ENCODE data around the gene RAD23A.
A peak's percentile ranks its signal among the peaks of the same experiment; 100 is the strongest.
"Not testable (repeated sequence)": the region's sequence is repeated elsewhere in the genome, so short reads cannot be mapped to it uniquely, and the experiment has no call there.

RAD23A gene

DNA sequence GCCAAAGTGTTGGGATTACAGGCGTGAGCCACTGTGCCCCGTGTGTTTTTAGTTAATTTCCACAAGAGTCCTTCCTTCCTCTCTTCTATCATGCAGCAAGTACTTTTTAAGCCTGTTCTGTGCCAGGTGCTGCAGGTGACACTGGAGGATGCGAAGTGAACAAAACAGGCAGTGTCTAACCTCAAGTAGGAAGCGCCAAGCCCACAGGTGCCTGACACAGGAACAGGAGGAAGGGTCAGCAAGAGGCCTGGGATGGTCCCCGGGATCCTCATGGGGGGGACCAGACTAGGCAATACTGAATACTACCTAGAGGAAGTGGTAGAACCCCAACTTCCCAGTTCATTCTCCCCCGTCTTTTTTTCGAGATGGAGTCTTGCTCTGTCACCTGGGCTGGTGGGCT, 9.1 kb upstream of the RAD23A start:
- DNase-seq: no peak

DNA sequence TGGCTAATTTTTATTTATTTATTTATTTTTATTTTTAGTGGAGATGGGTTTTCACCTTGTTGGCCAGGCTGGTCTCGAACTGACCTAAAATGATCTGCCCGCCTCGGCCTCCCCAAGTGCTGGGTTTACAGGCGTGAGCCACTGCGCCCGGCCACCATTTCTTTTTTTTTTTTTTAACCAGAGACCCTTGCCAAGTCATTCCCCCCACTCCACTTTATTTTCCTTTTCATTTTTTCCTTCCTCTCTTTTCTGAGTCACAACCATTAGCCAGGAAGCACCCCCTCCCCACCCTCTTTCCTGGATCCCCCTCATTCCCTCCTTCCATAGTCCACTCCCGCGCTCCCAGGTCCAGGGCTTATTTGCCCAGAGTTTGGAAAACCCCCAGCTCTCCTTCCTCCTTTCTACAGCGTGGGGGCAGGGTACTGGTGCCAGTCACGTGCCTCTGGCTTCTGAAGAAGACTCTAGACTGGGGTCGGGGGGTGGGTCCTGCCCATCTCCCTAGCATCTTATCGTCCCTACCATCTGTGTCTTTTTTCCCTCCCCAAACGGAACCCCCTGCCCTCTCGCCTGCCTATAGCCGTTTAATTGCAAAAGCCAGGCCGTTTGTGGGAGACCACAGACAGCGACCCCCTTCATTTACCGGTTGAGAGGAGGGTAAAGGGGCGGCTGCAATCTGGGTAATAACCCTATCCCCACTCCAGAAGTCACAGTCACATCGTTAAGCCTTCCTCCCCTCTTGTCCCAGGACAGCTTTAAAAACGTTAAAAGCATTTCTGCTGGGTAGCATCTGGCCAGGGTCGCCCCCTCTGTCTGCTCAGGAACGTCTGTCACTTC, 8.4 kb upstream of the RAD23A start:
- DNase-seq: no peak

DNA sequence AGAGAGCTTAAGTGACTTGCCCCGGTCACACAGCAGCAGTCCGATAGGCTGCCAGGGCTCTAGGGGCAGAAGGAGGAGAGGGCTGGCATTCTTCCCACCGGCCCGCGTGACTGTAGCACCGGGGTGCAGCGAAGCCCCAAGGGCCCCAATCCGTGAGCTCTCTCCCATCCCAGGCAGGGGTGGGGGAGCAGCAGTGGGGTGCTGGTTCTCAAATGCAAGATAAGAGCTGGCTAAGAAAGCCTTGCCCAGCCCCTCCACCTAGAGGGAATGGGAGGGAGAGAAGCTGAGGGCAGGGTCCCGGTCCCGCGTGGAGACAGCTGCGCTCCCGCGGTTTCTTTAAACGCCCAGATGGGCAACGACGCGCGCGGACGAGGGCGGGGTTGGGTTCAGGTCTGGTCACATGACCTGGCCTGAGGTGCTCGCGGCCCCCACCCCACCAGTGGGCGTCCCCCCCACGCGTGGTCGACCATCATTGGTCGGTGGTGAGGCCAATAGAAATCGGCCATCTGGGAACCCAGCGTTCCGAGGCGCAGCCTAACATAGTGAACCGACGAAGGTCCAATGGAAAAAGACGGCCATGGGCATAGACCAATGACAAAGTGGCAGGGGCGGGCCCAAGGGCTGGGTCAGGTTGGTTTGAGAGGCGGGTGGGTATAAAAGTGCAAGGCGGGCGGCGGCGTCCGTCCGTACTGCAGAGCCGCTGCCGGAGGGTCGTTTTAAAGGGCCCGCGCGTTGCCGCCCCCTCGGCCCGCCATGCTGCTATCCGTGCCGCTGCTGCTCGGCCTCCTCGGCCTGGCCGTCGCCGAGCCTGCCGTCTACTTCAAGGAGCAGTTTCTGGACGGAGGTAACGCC, 7.5 kb upstream of the RAD23A start, which contains the start of gene CALR:
TSS of gene CALR (plus strand) at position 683 of the 852 bp plus-strand sequence. CDS start at position 754, 71 bp downstream.
- peak; percentile 91 for DNase-seq

DNA sequence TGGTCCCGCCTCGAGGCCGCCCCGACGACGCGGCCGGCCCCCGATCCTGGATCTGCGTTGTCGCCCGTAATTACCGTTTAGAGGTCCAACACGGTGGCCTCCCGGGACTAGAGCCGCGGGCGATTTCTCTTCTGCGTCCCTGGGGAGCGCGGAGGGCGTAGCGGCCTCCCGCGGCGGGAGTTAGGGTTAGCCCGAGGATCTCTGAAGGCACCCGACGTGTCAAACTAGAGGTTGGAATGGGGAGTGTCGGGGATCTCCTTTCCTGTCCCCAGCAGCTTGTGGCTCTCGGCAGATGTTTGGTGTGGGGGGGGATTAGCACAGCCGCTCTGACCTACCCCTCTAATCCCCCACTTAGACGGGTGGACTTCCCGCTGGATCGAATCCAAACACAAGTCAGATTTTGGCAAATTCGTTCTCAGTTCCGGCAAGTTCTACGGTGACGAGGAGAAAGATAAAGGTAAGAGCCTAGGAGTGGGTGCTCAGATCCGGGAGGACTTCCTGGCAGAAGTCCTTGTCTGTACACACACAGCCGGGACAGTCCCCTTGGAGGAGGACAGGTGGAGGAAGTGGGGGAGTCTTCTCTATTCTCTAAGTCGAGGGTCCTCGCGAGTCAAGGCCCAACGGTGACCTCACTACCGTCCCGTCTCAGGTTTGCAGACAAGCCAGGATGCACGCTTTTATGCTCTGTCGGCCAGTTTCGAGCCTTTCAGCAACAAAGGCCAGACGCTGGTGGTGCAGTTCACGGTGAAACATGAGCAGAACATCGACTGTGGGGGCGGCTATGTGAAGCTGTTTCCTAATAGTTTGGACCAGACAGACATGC, 6.7 kb upstream of the RAD23A start:
- DNase-seq: no peak

DNA sequence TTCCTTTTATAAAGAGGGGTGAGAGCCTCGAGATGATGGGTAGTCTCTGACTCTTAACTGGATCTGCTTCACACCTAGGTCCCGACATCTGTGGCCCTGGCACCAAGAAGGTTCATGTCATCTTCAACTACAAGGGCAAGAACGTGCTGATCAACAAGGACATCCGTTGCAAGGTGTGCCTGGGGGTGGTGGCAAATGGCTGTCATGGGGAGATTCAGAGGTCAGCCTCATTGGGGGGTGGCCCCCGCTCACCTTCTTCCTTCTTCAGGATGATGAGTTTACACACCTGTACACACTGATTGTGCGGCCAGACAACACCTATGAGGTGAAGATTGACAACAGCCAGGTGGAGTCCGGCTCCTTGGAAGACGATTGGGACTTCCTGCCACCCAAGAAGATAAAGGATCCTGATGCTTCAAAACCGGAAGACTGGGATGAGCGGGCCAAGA, 5.7 kb upstream of the RAD23A start:
- DNase-seq: no peak

DNA sequence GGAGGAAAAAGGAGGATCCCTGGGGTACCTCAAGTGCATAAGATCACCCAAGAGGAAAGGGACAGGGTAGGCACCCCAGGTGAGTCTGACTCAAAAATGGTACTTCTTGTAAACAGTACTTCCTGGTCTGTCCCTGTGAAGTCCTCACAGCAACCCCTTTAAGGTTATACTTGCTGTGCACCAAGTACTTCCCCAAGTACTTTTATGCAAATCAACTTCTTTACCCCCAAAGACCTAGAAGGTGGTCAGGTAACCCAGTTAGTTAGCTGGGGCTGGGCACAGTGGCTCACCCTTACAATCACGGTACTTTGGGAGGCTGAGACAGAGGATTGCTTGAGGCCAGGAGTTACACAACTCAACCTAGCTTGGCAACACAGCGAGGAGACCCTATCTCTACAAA, 4.8 kb upstream of the RAD23A start:
- no peak for DNase-seq

DNA sequence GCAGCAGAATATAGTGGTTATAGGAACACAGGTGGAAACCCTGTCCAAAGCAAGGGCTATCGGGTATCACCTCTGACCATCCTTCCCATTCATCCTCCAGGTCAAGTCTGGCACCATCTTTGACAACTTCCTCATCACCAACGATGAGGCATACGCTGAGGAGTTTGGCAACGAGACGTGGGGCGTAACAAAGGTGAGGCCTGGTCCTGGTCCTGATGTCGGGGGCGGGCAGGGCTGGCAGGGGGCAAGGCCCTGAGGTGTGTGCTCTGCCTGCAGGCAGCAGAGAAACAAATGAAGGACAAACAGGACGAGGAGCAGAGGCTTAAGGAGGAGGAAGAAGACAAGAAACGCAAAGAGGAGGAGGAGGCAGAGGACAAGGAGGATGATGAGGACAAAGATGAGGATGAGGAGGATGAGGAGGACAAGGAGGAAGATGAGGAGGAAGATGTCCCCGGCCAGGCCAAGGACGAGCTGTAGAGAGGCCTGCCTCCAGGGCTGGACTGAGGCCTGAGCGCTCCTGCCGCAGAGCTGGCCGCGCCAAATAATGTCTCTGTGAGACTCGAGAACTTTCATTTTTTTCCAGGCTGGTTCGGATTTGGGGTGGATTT, 2.1 kb upstream of the RAD23A start:
- DNase-seq: no peak

DNA sequence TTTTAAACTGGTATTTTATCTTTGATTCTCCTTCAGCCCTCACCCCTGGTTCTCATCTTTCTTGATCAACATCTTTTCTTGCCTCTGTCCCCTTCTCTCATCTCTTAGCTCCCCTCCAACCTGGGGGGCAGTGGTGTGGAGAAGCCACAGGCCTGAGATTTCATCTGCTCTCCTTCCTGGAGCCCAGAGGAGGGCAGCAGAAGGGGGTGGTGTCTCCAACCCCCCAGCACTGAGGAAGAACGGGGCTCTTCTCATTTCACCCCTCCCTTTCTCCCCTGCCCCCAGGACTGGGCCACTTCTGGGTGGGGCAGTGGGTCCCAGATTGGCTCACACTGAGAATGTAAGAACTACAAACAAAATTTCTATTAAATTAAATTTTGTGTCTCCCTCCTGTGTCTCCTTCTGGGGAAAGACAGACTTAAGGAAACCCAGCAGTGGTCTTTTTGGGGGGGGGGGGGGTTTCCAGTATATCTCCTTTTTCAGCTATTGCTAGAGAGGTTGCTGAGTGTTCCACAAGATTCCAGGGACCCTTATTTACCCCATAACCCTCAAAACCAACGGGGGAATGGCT, 1.5 kb upstream of the RAD23A start:
- no peak for DNase-seq

DNA sequence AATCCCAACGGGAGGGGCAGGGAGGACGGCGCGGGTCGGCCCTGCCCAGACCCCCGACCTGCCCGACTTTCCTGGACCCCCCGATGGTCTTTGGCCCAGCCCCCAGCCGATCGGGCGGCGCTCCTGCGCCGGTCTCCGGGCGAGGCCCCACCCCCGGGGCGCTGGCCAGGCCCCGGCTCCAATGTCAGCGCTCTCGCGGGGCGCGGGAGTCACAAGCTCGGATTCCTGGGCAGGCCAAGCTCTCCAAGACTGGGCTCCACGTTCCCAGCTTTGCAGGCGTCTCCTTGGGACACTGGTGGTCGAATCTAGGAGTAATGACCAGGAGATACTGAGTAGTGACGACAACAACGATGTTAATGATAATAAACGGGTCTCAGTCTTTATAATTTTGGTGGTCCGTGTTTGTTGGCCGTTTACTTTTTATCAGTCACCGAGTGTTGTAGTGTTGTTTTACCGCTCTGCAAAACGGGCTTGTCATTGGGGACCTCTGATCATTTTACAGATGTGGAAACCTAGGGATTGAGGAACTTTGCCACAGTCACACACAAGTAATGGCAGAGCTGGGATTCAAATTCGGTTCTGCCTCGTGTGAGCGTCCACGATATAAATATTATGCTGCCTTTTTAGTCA, 545 bp downstream of the RAD23A start:
- DNase-seq: peak; percentile 56

DNA sequence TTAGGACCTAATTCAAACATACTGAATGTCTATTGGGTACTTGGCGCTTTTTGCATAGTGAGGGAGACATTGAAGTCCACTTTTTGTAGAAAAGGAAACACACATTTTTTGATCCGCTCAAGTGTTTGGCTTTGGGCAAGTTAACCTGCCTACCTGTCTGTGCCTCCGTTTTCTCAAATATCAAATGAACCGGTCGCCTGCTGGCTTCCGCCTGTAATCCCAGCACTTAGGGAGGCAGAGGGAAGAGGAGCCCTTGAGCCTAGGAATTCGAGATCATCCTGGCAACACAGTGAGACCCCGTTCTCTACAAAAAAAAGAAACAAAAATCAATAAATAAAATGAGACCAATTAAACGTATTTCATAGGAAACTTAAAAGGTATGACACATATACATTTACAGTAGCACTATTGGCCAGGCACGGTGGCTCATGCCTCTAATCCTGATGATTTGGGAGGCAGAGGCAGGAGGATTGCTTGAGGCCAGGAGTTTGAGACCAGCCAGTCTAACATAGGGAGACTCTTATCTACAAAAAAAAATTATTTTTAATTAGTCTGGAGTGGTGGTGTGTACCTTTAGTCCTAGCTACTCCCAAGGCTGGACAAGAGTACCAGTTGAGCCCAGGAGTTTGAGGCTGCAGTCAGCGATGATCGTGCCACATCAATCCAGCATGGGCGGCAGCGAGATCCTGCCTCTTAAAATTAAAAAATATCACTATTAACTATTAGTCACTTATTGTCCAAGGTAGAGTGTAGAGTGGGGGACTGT, 1.3 kb downstream of the RAD23A start:
- DNase-seq: no peak

DNA sequence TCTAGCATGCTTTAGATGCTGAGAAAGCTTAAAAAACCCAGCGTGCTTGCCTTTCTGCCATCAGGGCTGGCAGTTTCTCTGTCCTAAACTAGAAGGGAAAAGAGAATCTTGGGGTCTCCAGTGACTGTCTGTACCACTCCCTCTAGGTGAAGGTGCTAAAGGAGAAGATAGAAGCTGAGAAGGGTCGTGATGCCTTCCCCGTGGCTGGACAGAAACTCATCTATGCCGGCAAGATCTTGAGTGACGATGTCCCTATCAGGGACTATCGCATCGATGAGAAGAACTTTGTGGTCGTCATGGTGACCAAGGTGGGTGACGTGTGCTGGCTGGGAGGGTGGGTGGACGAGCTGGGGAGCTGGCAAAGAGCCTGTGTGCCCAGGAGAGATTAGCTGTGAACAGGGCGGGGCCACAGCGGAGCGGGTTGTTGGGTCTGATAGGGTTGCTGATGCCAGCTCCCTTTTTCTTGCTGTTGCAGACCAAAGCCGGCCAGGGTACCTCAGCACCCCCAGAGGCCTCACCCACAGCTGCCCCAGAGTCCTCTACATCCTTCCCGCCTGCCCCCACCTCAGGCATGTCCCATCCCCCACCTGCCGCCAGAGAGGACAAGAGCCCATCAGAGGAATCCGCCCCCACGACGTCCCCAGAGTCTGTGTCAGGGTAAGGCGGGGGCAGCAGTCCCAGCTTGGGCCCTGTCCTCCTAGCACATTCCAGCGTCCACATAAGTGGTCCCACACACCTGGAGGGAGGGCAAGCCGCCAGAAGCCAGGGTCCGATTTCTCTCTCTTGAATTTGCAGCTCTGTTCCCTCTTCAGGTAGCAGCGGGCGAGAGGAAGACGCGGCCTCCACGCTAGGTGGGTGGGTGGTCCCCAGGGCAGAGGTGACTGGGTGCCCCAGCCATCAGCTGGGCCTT, 2.3 kb downstream of the RAD23A start:
- no peak for DNase-seq

DNA sequence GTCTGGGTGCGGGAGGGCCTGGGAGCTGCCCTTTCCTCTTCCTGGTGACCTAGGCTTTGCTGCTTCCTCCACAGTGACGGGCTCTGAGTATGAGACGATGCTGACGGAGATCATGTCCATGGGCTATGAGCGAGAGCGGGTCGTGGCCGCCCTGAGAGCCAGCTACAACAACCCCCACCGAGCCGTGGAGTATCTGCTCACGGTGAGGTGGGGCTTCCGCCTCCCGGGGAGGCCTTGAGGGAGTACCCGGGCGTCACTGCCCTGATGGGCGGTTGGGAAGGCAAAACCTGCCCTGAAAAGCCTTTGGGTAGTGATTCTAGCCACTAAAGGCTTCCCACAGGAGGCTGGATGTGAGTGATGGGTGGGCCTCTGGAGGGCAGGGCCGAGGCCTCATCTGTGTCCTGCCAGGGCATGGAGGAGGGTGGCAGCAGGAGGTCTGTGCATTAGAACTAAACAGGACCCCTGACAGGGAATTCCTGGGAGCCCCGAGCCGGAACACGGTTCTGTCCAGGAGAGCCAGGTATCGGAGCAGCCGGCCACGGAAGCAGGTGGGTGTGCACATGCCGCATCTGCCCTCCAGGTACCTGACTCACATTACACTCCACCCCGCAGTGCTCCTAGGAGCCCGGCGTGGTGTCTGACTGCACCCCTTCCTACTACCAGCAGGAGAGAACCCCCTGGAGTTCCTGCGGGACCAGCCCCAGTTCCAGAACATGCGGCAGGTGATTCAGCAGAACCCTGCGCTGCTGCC, 3.1 kb downstream of the RAD23A start:
- no peak for DNase-seq

DNA sequence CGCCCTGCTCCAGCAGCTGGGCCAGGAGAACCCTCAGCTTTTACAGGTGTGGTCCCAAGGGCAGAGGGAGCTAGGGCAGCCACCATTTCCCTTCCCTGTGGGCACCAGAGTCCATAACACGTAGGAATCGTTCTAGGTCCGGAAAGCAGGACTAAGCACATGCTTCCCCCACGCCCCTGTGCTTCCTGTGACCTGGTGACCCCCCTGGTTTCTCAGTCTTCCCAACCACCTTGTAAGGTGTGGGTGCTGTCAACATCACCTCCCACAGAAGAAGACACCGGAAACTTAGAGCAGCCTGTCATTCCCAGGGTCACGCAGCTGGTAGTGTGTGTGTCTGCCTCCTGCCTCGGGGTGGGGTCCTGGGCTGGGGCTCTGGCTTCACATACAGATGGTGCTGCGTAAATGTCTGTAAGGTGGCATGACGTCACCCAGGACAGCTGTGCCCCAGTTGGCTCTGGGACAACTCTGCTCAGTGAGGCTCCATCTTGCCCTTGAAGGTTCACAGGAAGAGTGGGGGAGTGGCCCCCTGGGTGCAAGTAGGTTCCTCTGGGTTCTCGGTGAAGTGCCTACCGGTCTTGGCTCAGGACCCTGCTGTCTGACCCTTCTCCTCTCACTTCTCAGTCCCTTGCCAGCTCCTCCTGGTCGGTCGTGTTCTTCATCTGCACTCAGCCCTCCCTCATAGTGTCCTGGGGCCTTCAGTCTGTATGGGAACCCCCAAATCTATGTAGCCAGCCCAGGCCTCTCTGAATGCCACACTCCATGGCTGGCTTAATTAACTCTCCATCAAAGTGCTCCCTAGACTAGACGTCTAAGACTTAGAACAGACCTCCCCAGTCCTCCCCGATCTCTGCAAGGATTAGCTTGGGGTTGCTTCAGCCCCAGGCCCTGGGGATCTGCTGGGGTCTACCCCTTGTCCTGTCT, 4.0 kb downstream of the RAD23A start:
- DNase-seq: no peak

DNA sequence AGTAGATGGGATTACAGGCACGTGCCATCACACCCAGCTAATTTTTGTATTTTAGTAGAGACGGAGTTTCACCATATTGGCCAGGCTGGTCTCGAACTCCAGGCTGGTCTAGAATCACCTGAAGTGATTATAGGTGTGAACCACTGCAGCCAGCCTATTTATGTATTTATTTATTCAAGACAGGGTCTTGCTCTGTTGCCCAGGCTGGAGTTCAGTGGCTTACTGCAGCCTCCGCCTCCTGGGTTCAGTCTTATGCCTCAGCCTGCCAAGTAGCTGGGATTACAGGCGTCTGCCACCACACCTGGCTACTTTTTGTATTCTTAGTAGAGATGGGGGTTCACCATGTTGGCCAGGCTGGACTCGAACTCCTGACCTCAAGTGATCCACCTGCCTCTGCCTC, 6.4 kb downstream of the RAD23A start:
- not testable (repeated sequence) for DNase-seq

DNA sequence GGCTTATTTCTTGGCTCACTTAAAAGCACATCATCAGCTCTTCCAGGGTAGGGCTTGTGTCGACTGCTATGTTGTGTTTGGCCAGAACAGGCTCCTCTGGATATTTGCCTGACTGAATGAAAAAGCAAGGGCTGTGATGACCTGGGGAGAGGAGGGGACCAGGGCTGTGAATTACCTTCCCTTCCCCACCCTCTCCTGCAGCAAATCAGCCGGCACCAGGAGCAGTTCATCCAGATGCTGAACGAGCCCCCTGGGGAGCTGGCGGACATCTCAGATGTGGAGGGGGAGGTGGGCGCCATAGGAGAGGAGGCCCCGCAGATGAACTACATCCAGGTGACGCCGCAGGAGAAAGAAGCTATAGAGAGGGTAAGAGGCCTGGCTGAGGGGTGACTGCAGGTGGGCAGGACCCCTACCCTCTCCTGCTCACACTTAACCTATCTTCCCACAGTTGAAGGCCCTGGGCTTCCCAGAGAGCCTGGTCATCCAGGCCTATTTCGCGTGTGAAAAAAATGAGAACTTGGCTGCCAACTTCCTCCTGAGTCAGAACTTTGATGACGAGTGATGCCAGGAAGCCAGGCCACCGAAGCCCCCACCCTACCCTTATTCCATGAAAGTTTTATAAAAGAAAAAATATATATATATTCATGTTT, 7.0 kb downstream of the RAD23A start:
- DNase-seq: no peak

DNA sequence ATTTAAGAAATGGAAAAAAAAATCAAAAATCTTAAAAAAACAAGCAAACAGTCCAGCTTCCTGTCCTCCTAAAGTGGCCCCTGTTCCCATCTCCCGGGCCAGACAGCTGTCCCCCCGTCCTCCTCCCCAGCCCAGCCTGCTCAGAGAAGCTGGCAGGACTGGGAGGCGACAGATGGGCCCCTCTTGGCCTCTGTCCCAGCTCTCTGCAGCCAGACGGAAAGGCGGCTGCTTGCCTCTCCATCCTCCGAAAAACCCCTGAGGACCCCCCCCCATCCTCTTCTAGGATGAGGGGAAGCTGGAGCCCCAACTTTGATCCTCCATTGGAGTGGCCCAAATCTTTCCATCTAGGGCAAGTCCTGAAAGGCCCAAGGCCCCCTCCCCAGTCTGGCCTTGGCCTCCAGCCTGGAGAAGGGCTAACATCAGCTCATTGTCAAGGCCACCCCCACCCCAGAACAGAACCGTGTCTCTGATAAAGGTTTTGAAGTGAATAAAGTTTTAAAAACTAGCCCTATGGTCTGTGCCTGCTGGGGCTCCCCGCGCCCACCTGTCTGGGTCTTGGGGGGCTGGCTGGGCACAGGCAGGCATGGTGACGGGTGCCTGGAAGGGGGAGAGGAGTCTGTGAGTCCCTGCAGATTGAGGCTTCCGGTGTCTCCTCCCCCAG, 7.6 kb downstream of the RAD23A start:
- DNase-seq: no peak
